HG03103 (cell line): Measurements from ENCODE around the gene TLR8.
"Not testable (repeated sequence)": the region's sequence is repeated elsewhere in the genome, so short reads cannot be mapped to it uniquely, and the experiment has no call there.

Experiments
- ATAC-seq: cut with Tn5 transposase; IDR thresholded peaks from one replicate; pipeline ENCODE4 v1.9.1; 2021; ENCODE audit warnings: low read depth; ENCODE audit not compliant: unreplicated experiment

TLR8 gene

GRCh38 chrX:12944452-12944851 is 38.0 kb downstream of the TLR8 start:
- not testable (repeated sequence) for ATAC-seq

- ATAC-seq, result no peak
Observed at GRCh38 chrX:12945494-12945893, 39.1 kb downstream of the TLR8 start.

GRCh38 chrX:12946406-12946805 is 40.0 kb downstream of the TLR8 start:
- no peak for ATAC-seq

- ATAC-seq, result no peak
Observed at GRCh38 chrX:12946838-12947544, 40.6 kb downstream of the TLR8 start.

GRCh38 chrX:12947545-12948235 is 41.3 kb downstream of the TLR8 start:
- ATAC-seq, result no peak

- no peak for ATAC-seq
Observed at GRCh38 chrX:12948495-12948894, 42.1 kb downstream of the TLR8 start.

GRCh38 chrX:12949205-12949926 is 42.9 kb downstream of the TLR8 start:
- no peak for ATAC-seq

GRCh38 chrX:12949927-12950656 is 43.7 kb downstream of the TLR8 start:
- peak; percentile 56 for ATAC-seq

GRCh38 chrX:12950851-12951594 is 44.6 kb downstream of the TLR8 start:
- ATAC-seq, result no peak

GRCh38 chrX:12951595-12951975 is 45.2 kb downstream of the TLR8 start:
- no peak for ATAC-seq

- ATAC-seq, result no peak
Observed at GRCh38 chrX:12953420-12953819, 47.0 kb downstream of the TLR8 start.

- no peak for ATAC-seq
Observed at GRCh38 chrX:12954376-12954775, 48.0 kb downstream of the TLR8 start.

GRCh38 chrX:12954981-12955380 is 48.6 kb downstream of the TLR8 start:
- no peak for ATAC-seq

- no peak for ATAC-seq
Observed at GRCh38 chrX:12955882-12956703, 49.7 kb downstream of the TLR8 start.

- peak; percentile 45 for ATAC-seq
Observed at GRCh38 chrX:12956704-12957534, 50.5 kb downstream of the TLR8 start.

GRCh38 chrX:12958059-12958458 is 51.6 kb downstream of the TLR8 start:
- no peak for ATAC-seq

- ATAC-seq, result no peak
Observed at GRCh38 chrX:12958461-12958860, 52.0 kb downstream of the TLR8 start.

GRCh38 chrX:12961196-12961718 is 54.8 kb downstream of the TLR8 start:
- no peak for ATAC-seq
